GM23248 (cell line): ENCODE data around the gene MOV10L1. TPM values are rescaled to one million over a fixed set of nuclear protein-coding genes. Genes with fewer than 3 reads are reported as not detected.

Experiments
- DNase-seq: peaks from one replicate; pipeline ENCODE4 v3.0.0-alpha.2; 2015
- H2AFZ ChIP-seq: fragments of 200-600 bp; sonication (generic); 2 replicates; pipeline ENCODE4 v1.6.1; 2016; ENCODE audit warnings: antibody characterized with exemption
- H3F3A ChIP-seq: fragments of 200-600 bp; sonication (generic); 2 replicates; pipeline ENCODE4 v1.6.1; 2016; ENCODE audit warnings: mild to moderate bottlenecking, antibody characterized with exemption, mixed run types; ENCODE audit not compliant: insufficient read depth
- H3K27ac ChIP-seq: fragments of 200-600 bp; sonication (generic); 2 replicates; pipeline ENCODE4 v1.5.1; 2016; ENCODE audit warnings: mild to moderate bottlenecking
- H3K27me3 ChIP-seq: fragments of 200-600 bp; sonication (generic); replicated peaks from 2 replicates; pipeline ENCODE4 v1.6.1; 2016; ENCODE audit warnings: mild to moderate bottlenecking; ENCODE audit not compliant: insufficient read depth
- H3K36me3 ChIP-seq: fragments of 200-600 bp; sonication (generic); 2 replicates; pipeline ENCODE4 v1.6.1; 2016; ENCODE audit warnings: low read depth, mild to moderate bottlenecking
- H3K4me1 ChIP-seq: fragments of 200-600 bp; sonication (generic); 2 replicates; pipeline ENCODE4 v1.6.1; 2016; ENCODE audit warnings: mild to moderate bottlenecking; ENCODE audit not compliant: insufficient read depth
- H3K4me2 ChIP-seq: fragments of 200-600 bp; sonication (generic); one replicate; pipeline ENCODE4 v1.6.1; 2016; ENCODE audit warnings: mild to moderate bottlenecking; ENCODE audit not compliant: unreplicated experiment
- H3K4me3 ChIP-seq: fragments of 200-600 bp; sonication (generic); 2 replicates; pipeline ENCODE4 v1.5.1; 2016; ENCODE audit warnings: mild to moderate bottlenecking
- H3K79me2 ChIP-seq: fragments of 200-600 bp; sonication (generic); 2 replicates; pipeline ENCODE4 v1.6.1; 2016; ENCODE audit warnings: mild to moderate bottlenecking; ENCODE audit not compliant: insufficient read depth
- H3K9ac ChIP-seq: fragments of 200-600 bp; sonication (generic); 2 replicates; pipeline ENCODE4 v1.6.1; 2016; ENCODE audit warnings: mild to moderate bottlenecking
- H3K9me2 ChIP-seq: fragments of 200-600 bp; sonication (generic); 2 replicates; pipeline ENCODE4 v1.6.1; 2016; ENCODE audit warnings: mixed run types, mild to moderate bottlenecking, moderate library complexity; ENCODE audit not compliant: insufficient read depth
- H3K9me3 ChIP-seq: fragments of 200-600 bp; sonication (generic); one replicate; pipeline ENCODE4 v1.6.1; 2017; ENCODE audit warnings: low read depth
- H4K20me1 ChIP-seq: fragments of 200-600 bp; sonication (generic); 2 replicates; pipeline ENCODE4 v1.6.0; 2016; ENCODE audit not compliant: insufficient read depth
- EZH2 ChIP-seq: fragments of 200-600 bp; sonication (generic); IDR thresholded peaks from 2 replicates; pipeline ENCODE4 v1.6.1; 2018; ENCODE audit warnings: antibody characterized with exemption, mild to moderate bottlenecking; ENCODE audit not compliant: insufficient read depth, poor library complexity, severe bottlenecking
- EZH2phosphoT487 ChIP-seq: fragments of 200-600 bp; sonication (generic); IDR thresholded peaks from 2 replicates; pipeline ENCODE4 v1.6.1; 2018; ENCODE audit warnings: antibody characterized with exemption, moderate library complexity, mild to moderate bottlenecking, low read depth; ENCODE audit not compliant: insufficient read depth
- WGBS, 2 experiments: methylation state at CpG; one replicate each; pipeline ENCODE4 v1.1.6; 2015 to 2017; ENCODE audit warnings: low lambda C conversion rate in 2 of 2, low coverage in 1 of 2; ENCODE audit errors: missing lambda C conversion rate in 2 of 2; 5-methylcytosine and 5-hydroxymethylcytosine counted together
- in situ Hi-C: fragments of 300-500 bp; cut with MboI; formaldehyde crosslinking; loops from 2 replicates; pipeline ENCODE4 v1.15.0; 2020
- polyA plus RNA-seq: library from polyadenylated mRNA; unstranded; fragments of >200 nt; fragmentation: Nextera tagmentation; extraction: Ambion mirVana; gene quantifications from 2 replicates; pipeline ENCODE4 v1.2.1, GENCODE V29; 2016
- total RNA-seq: library from RNA; depleted of rRNA; stranded (reverse); fragments of >200 nt; shearing (Covaris generic); gene quantifications from 2 replicates; pipeline ENCODE4 v1.2.3, GENCODE V29; 2014

MOV10L1 gene
- total and polyA plus RNA-seq, 2 experiments from 2014 or later = not detected

DNA sequence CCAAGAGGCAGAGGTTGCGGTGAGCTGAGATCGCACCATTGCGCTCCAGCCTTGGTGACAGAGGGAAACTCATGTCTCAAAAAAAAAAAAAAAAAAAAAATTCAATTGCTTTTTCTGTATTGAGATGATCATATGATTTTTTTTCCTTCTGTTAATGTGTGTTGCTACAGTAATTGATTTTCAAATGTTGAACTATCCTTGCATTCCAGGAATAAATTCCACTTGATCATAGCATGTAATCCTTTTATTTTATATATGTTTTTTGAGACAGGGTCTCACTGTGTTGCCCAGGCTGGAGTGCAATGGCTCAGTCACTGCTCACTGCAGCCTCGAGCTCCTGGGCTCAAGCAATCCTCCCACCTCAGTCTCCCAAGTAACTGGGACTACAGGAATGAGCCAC lies 33.3 kb downstream of the MOV10L1 start:
- no peak overlapping the region for H3K4me3 ChIP-seq
- 71 to 72% methylated on average over 4 of the region's 4 CpGs for WGBS, 2 experiments
- no peaks in the 10 kb centered on the region for H3K27me3 ChIP-seq
- H3K79me2 ChIP-seq = no peaks in the 10 kb centered on the region
- no peaks in the 10 kb centered on the region for H3F3A ChIP-seq
- H3K9me2 ChIP-seq = no peaks in the 10 kb centered on the region
- no peaks in the 10 kb centered on the region for H3K4me1 ChIP-seq
- no peaks in the 10 kb centered on the region for H3K36me3 ChIP-seq
- no peak for DNase-seq
- TF ChIP-seq EZH2 (no peak), EZH2phosphoT487 (no peak)
- no peak overlapping the region for H2AFZ ChIP-seq
- no peak overlapping the region for H3K9ac ChIP-seq
- in situ Hi-C loops = no loop called here
- no peak overlapping the region for H3K4me2 ChIP-seq
- peaks cover 3% of the 10 kb centered on the region for H3K9me3 ChIP-seq
- H3K27ac ChIP-seq = no peak overlapping the region
- no peaks in the 10 kb centered on the region for H4K20me1 ChIP-seq

DNA sequence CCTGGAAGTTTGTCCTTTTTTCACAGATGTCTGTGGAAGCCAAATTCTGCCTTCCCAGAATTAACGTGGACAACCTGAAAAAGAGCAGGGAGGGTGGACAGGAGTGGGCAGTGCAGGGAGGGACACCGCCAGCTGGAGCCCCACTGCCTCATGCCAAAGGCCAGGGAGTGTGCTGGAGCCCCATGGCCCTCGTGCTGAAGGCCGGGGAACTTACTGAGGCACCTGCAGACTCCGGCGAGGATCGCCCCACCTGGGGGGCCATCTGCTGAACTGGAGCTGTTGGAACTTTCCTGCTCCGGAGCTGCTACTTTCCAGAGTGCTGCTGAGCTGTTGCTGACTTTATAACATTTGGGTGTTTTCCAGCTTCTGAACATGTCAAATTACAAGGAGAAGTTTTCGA lies 35.2 kb downstream of the MOV10L1 start:
- H3K27ac ChIP-seq = no peak overlapping the region
- peaks cover 3% of the 10 kb centered on the region for H3K9me3 ChIP-seq
- WGBS, 2 experiments = 34 to 35% methylated on average over 9 of the region's 9 CpGs
- no peaks in the 10 kb centered on the region for H3K36me3 ChIP-seq
- no peaks in the 10 kb centered on the region for H3K9me2 ChIP-seq
- no peak overlapping the region for H3K9ac ChIP-seq
- TF ChIP-seq EZH2phosphoT487 = no peak
- no peak for TF ChIP-seq EZH2
- no peaks in the 10 kb centered on the region for H4K20me1 ChIP-seq
- no peaks in the 10 kb centered on the region for H3K27me3 ChIP-seq
- in situ Hi-C loops = no loop called here
- no peak for DNase-seq
- no peak overlapping the region for H3K4me3 ChIP-seq
- no peak overlapping the region for H2AFZ ChIP-seq
- no peaks in the 10 kb centered on the region for H3F3A ChIP-seq
- no peaks in the 10 kb centered on the region for H3K79me2 ChIP-seq
- H3K4me1 ChIP-seq = no peaks in the 10 kb centered on the region
- H3K4me2 ChIP-seq = no peak overlapping the region

DNA sequence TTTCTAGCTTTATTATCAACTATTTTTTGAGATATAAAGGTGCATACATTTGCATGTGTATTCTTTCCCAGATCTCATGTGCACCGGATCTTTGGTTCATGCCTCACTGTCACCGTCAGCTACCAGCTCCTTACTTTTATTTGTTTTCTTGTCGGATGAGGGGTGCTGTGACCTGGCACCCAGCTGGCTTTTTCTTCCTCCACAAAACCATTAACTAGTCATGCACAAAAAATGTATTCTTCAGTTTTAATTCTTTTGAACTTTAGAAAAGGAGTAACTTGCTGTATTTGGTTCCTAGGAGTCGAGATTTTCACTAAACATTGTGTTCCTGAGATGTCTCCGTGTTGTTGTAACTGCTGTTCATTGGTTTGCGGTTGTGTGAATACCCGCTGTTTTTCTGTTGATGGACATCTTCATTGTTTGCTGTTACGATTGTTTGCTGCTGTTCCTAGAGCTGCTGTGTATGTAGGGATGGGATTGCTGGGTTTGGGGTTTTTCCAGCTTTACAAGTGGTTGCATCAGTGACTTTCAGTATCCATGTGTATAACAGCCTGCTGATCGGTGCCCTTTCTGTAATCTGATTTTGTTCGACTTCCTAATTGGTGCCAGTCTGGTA lies 39.4 kb downstream of the MOV10L1 start:
- Histone ChIP-seq H3K4me1 (no peaks in the 10 kb centered on the region), H3K4me3 (no peak overlapping the region), H4K20me1 (no peaks in the 10 kb centered on the region), H3F3A (no peaks in the 10 kb centered on the region), H3K36me3 (no peaks in the 10 kb centered on the region), H3K4me2 (no peak overlapping the region), H3K27me3 (no peaks in the 10 kb centered on the region), H3K9me3 (peaks cover under 1% of the 10 kb centered on the region), H3K9ac (no peak overlapping the region), H3K9me2 (no peaks in the 10 kb centered on the region), H3K27ac (no peak overlapping the region), H2AFZ (no peak overlapping the region), H3K79me2 (no peaks in the 10 kb centered on the region)
- in situ Hi-C loops = no loop called here
- WGBS, 2 experiments = 80 to 82% methylated on average over 10 of the region's 10 CpGs
- TF ChIP-seq EZH2phosphoT487 (no peak), EZH2 (no peak)
- no peak for DNase-seq

DNA sequence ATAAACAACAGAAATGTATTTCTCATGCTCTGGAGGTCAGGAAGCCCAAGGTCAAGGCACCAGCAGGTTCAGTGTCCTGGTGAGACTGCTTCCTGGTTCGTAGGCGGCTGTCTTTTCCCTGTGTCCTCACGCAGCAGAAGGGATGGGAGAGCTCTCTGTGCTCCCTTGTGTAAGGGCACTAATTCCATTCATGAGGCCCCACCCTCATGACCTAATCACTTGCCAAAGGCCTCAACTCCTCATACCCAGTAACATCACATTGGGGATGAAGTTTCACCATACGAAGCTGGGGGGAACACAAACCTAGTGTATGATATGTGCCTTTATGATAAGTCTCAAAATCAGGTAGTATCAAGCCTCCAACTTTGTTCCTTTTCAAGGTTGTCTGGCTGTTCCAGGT lies 42.1 kb downstream of the MOV10L1 start:
- Histone ChIP-seq H3K9ac (no peak overlapping the region), H3K27me3 (no peaks in the 10 kb centered on the region; the same call in 1 of the 2 replicates), H4K20me1 (no peaks in the 10 kb centered on the region), H2AFZ (no peak overlapping the region), H3K79me2 (no peaks in the 10 kb centered on the region), H3F3A (no peaks in the 10 kb centered on the region), H3K9me3 (no peaks in the 10 kb centered on the region), H3K27ac (no peak overlapping the region), H3K4me1 (no peaks in the 10 kb centered on the region), H3K4me2 (no peak overlapping the region), H3K36me3 (no peaks in the 10 kb centered on the region), H3K9me2 (no peaks in the 10 kb centered on the region), H3K4me3 (no peak overlapping the region)
- in situ Hi-C loops = no loop called here
- WGBS, 2 experiments = 69 to 71% methylated on average over 4 of the region's 4 CpGs
- no peak for DNase-seq
- TF ChIP-seq EZH2phosphoT487 (no peak), EZH2 (no peak)
